GM12878 (cell line): ENCODE data around the gene ZFAND2A. TPM values are rescaled to one million over a fixed set of nuclear protein-coding genes. Genes with fewer than 3 reads are reported as not detected.
"Not testable (repeated sequence)": the region's sequence is repeated elsewhere in the genome, so short reads cannot be mapped to it uniquely, and the experiment has no call there.

Source experiments
- ATAC-seq: fragments of 200-7000 bp; cut with Tn5 transposase; 3 replicates; pipeline ENCODE4 v1.9.1; 2020; ENCODE audit warnings: mild to moderate bottlenecking, moderate library complexity
- BruUV-seq: library from RNA; stranded (reverse); fragments of 400-500 nt; replicated peaks from 2 replicates; lab custom pipeline; 2021; lab: Mats Ljungman, UMichigan
- CTCF ChIA-PET: fragments of 300-600 bp; sonication (Branson Sonifier 250); formaldehyde crosslinking; extraction: SDS; loops from one replicate; lab custom pipeline; 2021; ENCODE audit warnings: inconsistent platforms; lab: Yijun Ruan, JAX
- POLR2A ChIA-PET: fragments of 350-600 bp; formaldehyde crosslinking; extraction: SDS; loops from one replicate; lab custom pipeline; 2021; ENCODE audit warnings: inconsistent platforms; lab: Charles Lee
- RAD21 ChIA-PET: fragments of 300-600 bp; sonication (Branson Sonifier 250); formaldehyde crosslinking; loops from one replicate; lab custom pipeline; 2023; ENCODE audit warnings: antibody characterized with exemption; ENCODE audit not compliant: unreplicated experiment; lab: Charles Lee
- SMC1A ChIA-PET: fragments of 300-600 bp; sonication (Branson Sonifier 250); formaldehyde crosslinking; loops from one replicate; lab custom pipeline; 2023; ENCODE audit not compliant: unreplicated experiment, uncharacterized antibody; lab: Charles Lee
- DNase-seq: peaks from one replicate; pipeline ENCODE4 v3.0.0-alpha.2; 2011; ENCODE audit warnings: low read depth, low spot score
- FAIRE-seq: peaks from 3 replicates; lab custom pipeline; 2011; peaks lifted over from hg19 to GRCh38; lab: Jason Lieb, UNC
- H2AFZ ChIP-seq: 2 replicates; pipeline ENCODE4 v1.6.0; 2011; ENCODE audit warnings: low read depth, low read length, control low read depth; ENCODE audit not compliant: control insufficient read depth
- H3K27ac ChIP-seq: 2 replicates; pipeline ENCODE4 v1.5.1; 2011; ENCODE audit warnings: control low read depth; ENCODE audit not compliant: control insufficient read depth, insufficient read depth
- H3K27me3 ChIP-seq, 2 experiments: replicated peaks in 1 of 2; 2 replicates each; pipeline versions ENCODE4 v1.6.0 to v1.6.1; 2011; ENCODE audit warnings: low read length in 1 of 2; ENCODE audit not compliant: control insufficient read depth in 2 of 2, insufficient read depth in 2 of 2
- H3K36me3 ChIP-seq, 2 experiments: 2 replicates each; pipeline ENCODE4 v1.5.1; 2011; ENCODE audit warnings: low read length in 1 of 2; ENCODE audit not compliant: control insufficient read depth in 2 of 2, insufficient read depth in 2 of 2
- H3K4me1 ChIP-seq: 2 replicates; pipeline ENCODE4 v1.6.1; 2011; ENCODE audit warnings: mild to moderate bottlenecking, low read length, moderate library complexity, mixed read lengths; ENCODE audit not compliant: control insufficient read depth, insufficient read depth
- H3K4me2 ChIP-seq: 2 replicates; pipeline ENCODE4 v1.6.0; 2011; ENCODE audit warnings: control low read depth; ENCODE audit not compliant: control insufficient read depth, insufficient read depth
- H3K4me3 ChIP-seq: fragments of 200-600 bp; sonication (generic); 2 replicates; pipeline ENCODE4 v1.5.1; 2016
- H3K79me2 ChIP-seq: 2 replicates; pipeline ENCODE4 v1.6.0; 2011; ENCODE audit warnings: low read length; ENCODE audit not compliant: control insufficient read depth, insufficient read depth
- H3K9ac ChIP-seq: 2 replicates; pipeline ENCODE4 v1.8.0; 2011; ENCODE audit warnings: low read length, control low read depth, mixed read lengths; ENCODE audit not compliant: control insufficient read depth, insufficient read depth
- H3K9me3 ChIP-seq: replicated peaks from 3 replicates; pipeline ENCODE4 v1.5.1; 2011; ENCODE audit warnings: mild to moderate bottlenecking, low read length; ENCODE audit not compliant: control insufficient read depth, insufficient read depth
- H4K20me1 ChIP-seq: 2 replicates; pipeline ENCODE4 v1.6.0; 2011; ENCODE audit not compliant: control insufficient read depth, insufficient read depth
- NR2F1 ChIP-seq: fragments of 450-650 bp; conservative IDR thresholded peaks from 2 replicates; pipeline ENCODE4 v1.6.1; 2017; ENCODE audit warnings: mild to moderate bottlenecking
- ZNF384 ChIP-seq: IDR thresholded peaks from 2 replicates; pipeline ENCODE4 v1.6.1; 2012; ENCODE audit warnings: low read depth, mild to moderate bottlenecking, low read length, improper control_type of control experiment, borderline replicate concordance
- WGBS: methylation state at CpG from one replicate; pipeline ENCODE4 v1.1.6; 2016; ENCODE audit warnings: low lambda C conversion rate; ENCODE audit not compliant: insufficient replicate concordance, insufficient coverage; ENCODE audit errors: missing lambda C conversion rate; 5-methylcytosine and 5-hydroxymethylcytosine counted together
- in situ Hi-C: fragments of 300-500 bp; cut with MboI; formaldehyde crosslinking; loops from 9 replicates; pipeline ENCODE4 v1.14.3; 2018; ENCODE audit warnings: mixed read lengths
- intact Hi-C: fragments of 100-400 bp; cut with micrococcal nuclease; formaldehyde crosslinking; loops from one replicate; pipeline ENCODE4 v1.14.2; 2022; ENCODE audit not compliant: unreplicated experiment
- polyA plus RNA-seq, 11 experiments: library from polyadenylated mRNA; depleted of rRNA in 4 of 11; unstranded in 6 of 11; stranded (reverse) in 5 of 11; fragments of >200 nt; fragmentation: Nextera tagmentation in 4 of 11; fragmentation: Illumina TruSeq in 1 of 11; extraction: Ambion mirVana in 4 of 11; extraction: Trizol in 1 of 11; gene quantifications; 1 replicate in 1 of 11; 2 replicates in 10 of 11; pipeline versions ENCODE4 v1.2.1 to v1.2.3, GENCODE V29; 2011 to 2016; ENCODE audit warnings: inconsistent platforms in 2 of 11, missing spikeins in 2 of 11, low read depth in 1 of 11
- total RNA-seq, 4 experiments: library from RNA; depleted of rRNA in 3 of 4; stranded (reverse); fragments of >200 nt in 3 of 4; fragmentation: Illumina TruSeq in 1 of 4; extraction: Trizol in 1 of 4; gene quantifications; 2 replicates each; pipeline versions ENCODE4 v1.2.1 to v1.2.3, GENCODE V29; 2013 to 2021

ZFAND2A gene
- total and polyA plus RNA-seq, 10 of the 15 experiments (the other 5 are each of a cell fraction or from before 2014, with no cell fraction given) = 14.8 to 39.9 (median 20.8) TPM

GRCh38 chr7:1143031-1143430 is 17.0 kb downstream of the ZFAND2A start:
- ChIA-PET SMC1A (interaction anchor here (1.0 to 3.0 kb wide), 9 partner anchors 15 to 117 kb away, joined by 3 to 13 read pairs (median 3); partner anchors contain the start of gene GPER1), POLR2A (interaction anchor here (0.8 to 1.8 kb wide), 7 partner anchors 15 to 150 kb away, joined by 3 to 8 read pairs (median 4); partner anchors contain the start of gene ZFAND2A), RAD21 (interaction anchor here (0.7 to 3.8 kb wide), 6 partner anchors 9 to 150 kb away, joined by 3 to 22 read pairs (median 8); no protein-coding TSS in a partner anchor), CTCF (interaction anchor here (0.8 to 4.1 kb wide), 14 partner anchors 8 to 150 kb away, joined by 3 to 39 read pairs (median 4); no protein-coding TSS in a partner anchor)
- H3K4me3 ChIP-seq, H2AFZ ChIP-seq, H3K36me3 ChIP-seq, BruUV-seq, intact Hi-C loops, H3K27ac ChIP-seq, H3K9ac ChIP-seq, H3K79me2 ChIP-seq, ATAC-seq, FAIRE-seq, H3K4me2 ChIP-seq, in situ Hi-C loops, H3K9me3 ChIP-seq, H3K4me1 ChIP-seq, H3K27me3 ChIP-seq, DNase-seq, H4K20me1 ChIP-seq: not testable (repeated sequence)
- WGBS = 90% methylated on average over 5 of the region's 5 CpGs

- H3K36me3 ChIP-seq = no peaks in the 10 kb centered on the region
- H3K9me3 ChIP-seq = no peaks in the 10 kb centered on the region
- H3K27ac ChIP-seq = no peak overlapping the region
- ChIA-PET CTCF (interaction anchor here (1.0 to 4.1 kb wide), 10 partner anchors 9 to 149 kb away, joined by 3 to 39 read pairs (median 4); no protein-coding TSS in a partner anchor), POLR2A (interaction anchor here (0.6 to 1.8 kb wide), 6 partner anchors 16 to 56 kb away, joined by 3 to 8 read pairs (median 4); no protein-coding TSS in a partner anchor), SMC1A (interaction anchor here (1.0 to 3.0 kb wide), 8 partner anchors 35 to 149 kb away, joined by 3 to 13 read pairs (median 4); no protein-coding TSS in a partner anchor), RAD21 (interaction anchor here (0.7 to 3.8 kb wide), 7 partner anchors 10 to 149 kb away, joined by 3 to 22 read pairs (median 7); no protein-coding TSS in a partner anchor)
- H4K20me1 ChIP-seq = no peaks in the 10 kb centered on the region
- no peaks in the 10 kb centered on the region for H3K27me3 ChIP-seq
- ATAC-seq (no peak), DNase-seq (no peak), FAIRE-seq (no peak)
- in situ Hi-C loops (no loop called here), intact Hi-C loops (no loop called here)
- H3K4me2 ChIP-seq = no peak overlapping the region
- H3K9ac ChIP-seq = no peak overlapping the region
- no peak overlapping the region for H2AFZ ChIP-seq
- WGBS = 86% methylated on average over 14 of the region's 14 CpGs
- no peak overlapping the region for H3K4me3 ChIP-seq
- BruUV-seq = no TSS peak
- TF ChIP-seq ZNF384 (0 out of 2 replicates have a peak, but pooled peaks have one; percentile 18), NR2F1 (no peak)
- H3K4me1 ChIP-seq = no peaks in the 10 kb centered on the region; the same call in 1 of the 2 replicates
- H3K79me2 ChIP-seq = peaks cover 6% of the 10 kb centered on the region
Measured at GRCh38 chr7:1142051-1142635, 17.9 kb downstream of the ZFAND2A start.
